GM15510 (cell line): ENCODE measurements around the gene MOV10L1.

Experiments
- POLR2A ChIP-seq: IDR thresholded peaks from 3 replicates; pipeline ENCODE4 v1.6.1; 2011; ENCODE audit warnings: borderline replicate concordance; ENCODE audit not compliant: insufficient read length; ENCODE audit errors: extremely low read depth

The MOV10L1 gene

DNA sequence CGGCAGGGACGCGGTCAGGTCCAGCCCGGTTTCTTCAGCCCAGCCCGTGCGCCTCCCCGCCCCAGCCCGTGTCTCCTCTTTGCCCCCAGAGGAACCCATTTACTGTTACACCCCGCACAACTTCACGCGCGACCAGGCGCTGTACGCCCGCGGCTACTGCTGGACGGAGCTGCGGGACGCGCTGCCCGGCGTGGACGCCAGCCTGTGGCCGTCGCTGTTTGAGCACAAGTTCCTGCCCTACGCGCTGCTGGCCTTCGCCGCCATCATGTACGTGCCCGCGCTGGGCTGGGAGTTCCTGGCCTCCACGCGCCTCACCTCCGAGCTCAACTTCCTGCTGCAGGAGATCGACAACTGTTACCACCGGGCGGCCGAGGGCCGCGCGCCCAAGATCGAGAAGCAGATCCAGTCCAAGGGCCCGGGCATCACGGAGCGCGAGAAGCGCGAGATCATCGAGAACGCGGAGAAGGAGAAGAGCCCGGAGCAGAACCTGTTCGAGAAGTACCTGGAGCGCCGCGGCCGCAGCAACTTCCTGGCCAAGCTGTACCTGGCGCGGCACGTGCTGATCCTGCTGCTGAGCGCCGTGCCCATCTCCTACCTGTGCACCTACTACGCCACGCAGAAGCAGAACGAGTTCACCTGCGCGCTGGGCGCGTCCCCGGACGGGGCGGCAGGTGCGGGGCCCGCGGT lies 87.2 kb downstream of the MOV10L1 start:
- no peak for TF ChIP-seq POLR2A

DNA sequence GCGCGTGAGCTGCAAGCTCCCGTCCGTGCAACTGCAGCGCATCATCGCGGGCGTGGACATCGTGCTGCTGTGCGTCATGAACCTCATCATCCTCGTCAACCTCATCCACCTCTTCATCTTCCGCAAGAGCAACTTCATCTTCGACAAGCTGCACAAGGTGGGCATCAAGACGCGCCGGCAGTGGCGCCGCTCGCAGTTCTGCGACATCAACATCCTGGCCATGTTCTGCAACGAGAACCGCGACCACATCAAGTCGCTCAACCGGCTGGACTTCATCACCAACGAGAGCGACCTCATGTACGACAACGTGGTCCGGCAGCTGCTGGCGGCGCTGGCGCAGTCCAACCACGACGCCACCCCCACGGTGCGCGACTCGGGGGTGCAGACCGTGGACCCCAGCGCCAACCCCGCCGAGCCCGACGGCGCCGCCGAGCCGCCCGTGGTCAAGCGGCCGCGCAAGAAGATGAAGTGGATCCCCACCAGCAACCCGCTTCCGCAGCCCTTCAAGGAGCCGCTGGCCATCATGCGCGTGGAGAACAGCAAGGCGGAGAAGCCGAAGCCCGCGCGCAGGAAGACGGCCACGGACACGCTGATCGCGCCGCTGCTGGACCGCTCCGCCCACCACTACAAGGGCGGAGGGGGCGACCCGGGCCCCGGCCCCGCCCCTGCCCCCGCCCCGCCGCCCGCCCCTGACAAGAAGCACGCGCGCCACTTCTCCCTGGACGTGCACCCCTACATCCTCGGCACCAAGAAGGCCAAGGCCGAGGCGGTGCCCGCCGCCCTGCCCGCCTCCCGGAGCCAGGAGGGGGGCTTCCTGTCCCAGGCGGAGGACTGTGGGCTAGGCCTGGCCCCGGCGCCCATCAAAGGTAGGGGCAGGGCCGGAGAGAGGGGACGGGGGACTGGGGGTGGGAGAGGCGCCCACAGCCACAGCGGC lies 88.0 kb downstream of the MOV10L1 start:
- no peak for TF ChIP-seq POLR2A

DNA sequence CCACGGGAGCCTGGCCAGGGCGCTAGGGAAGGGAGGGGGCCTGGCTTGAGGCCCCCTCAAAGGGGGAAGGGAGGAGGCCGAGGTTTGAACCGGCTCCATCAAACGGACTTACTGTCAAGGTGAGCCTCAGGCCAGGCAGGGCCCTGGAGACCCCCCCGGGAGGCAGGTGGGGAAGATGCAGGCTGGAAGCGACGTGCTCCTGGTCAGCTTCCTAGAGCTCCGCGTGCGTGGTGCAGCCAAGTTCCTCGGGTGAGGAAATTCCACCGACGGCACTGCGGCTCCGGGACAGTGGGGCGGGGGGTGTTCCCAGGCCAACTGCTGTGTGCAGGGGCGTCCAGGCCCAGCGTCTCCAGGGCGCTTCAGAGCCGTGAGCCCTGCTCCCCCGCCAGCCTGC lies 88.7 kb downstream of the MOV10L1 start:
- TF ChIP-seq POLR2A, result no peak

DNA sequence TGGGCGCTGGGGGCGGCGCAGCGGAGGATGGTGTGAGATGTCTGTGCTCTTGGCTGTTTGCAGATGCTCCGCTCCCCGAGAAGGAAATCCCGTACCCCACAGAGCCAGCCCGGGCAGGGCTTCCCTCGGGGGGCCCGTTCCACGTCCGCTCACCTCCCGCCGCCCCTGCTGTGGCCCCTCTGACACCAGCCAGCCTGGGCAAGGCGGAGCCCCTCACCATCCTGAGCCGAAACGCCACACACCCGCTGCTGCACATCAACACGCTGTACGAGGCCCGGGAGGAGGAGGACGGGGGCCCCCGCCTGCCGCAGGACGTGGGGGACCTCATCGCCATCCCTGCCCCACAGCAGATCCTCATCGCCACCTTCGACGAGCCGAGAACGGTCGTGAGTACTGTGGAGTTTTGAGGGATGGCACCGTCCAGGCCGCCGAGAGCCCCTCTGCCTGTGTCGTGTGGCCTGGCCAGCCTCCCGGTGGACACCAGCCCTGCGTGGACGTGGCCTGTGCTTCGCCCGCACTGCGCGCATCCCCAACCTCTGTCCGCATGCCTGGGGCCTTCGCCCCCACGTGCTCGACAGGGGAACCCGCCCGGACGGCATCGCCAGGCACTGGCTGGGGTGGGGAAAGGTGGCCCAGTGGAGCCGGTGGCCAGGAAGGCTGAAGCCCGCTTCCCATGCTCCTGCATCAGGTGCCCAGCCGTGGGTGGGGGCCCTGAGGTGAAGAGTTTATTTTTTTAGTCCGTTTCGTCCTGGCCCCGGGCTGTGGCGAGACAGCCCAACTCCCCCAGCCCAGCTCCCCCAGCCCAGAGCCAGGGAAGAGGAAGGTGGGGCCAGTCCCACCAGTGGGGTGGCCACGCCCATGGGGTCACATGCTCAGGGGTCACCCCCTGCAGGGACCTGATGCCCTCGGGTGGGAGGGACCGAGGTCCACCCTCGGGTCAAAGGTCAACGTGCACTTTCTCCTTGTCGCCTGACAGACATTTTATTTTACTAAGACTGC lies 89.4 kb downstream of the MOV10L1 start:
- TF ChIP-seq POLR2A, result no peak

- no peak for TF ChIP-seq POLR2A
Observed at GRCh38 chr22:50179937-50180726, 90.3 kb downstream of the MOV10L1 start.

- no peak for TF ChIP-seq POLR2A
Observed at GRCh38 chr22:50180727-50181521, 91.1 kb downstream of the MOV10L1 start.

DNA sequence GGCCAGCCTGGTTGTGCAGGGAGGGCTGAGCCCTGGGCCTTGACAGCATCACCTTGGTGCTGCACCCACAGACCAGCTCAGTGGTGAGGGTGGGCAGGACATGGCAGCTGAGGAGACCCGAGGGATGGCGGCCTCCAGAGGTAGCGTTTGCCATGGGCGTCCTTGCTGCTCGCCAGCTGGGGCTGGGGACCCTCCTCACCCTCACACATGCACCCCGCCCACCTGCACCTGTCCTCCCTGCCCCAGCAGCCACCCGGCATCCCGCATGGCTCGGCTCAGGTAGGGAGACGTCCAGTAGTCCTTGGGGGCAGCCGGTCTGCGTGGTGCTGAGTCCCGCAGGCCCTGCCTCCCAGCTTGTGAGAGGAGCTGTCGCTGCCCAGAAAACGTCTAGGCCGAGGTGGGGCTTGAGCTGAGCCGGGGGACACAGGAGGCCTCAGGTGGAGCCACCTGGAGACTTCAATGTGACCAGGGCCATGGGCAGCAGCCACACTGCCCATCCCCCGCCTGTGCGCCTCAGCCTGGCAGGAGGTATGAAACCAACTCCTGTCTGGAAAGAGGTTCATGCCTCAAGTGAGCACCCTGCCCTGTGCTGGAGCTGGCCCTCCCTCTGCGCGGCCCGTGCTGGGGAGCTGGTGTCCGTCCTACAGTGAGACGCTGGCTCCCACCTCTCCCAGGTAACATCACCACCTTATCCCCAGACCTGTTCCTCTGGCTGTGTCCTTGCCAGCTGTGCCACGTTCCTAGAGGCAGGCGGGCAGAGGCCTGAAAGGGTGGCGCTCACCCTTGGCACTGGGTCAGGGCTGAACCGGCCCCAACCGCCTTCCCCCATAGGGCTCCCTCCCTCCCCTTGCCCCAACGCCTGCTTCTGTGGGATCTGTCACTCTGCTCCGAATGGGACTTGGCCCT lies 92.6 kb downstream of the MOV10L1 start:
- no peak for TF ChIP-seq POLR2A

DNA sequence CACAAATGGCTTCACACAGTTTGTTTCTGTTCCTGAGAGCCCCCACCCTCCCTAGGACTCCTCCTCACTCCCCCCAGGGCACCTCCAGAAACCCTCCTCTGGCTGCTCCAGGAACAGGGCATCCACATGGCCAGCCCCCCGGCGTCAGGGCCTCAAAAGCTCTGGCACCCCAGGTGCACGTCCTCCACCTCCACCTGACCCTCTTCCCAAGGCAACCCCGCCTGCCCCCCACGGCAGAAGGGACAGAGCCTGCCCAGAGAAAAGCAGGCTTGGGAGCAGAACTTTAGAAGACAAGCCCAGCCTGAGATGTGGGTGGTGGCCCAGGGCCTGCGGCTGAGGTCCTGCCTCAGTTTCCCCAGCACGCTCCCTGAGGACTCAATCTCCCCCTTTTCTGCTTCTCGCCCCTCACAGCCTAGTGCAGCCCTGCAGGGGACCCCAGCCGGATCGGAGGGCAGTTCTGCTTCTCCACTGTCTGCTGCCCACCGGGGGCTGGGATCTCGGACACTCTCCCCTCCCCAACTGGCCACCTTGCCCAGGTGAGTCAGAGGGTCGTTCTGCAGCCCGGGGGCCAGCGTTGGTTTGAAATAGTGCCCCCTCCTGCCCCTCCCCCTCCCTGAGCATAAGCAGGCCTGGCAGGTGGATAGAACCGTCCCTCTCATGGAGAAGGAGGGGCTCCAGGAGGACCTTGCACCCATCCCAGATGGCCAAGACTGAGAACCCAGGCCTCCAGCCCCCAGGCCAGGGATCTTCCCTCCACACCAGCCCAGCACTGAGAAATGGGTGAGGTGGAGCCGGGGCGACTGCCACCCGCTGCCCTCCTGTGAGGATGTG lies 93.5 kb downstream of the MOV10L1 start:
- no peak for TF ChIP-seq POLR2A

DNA sequence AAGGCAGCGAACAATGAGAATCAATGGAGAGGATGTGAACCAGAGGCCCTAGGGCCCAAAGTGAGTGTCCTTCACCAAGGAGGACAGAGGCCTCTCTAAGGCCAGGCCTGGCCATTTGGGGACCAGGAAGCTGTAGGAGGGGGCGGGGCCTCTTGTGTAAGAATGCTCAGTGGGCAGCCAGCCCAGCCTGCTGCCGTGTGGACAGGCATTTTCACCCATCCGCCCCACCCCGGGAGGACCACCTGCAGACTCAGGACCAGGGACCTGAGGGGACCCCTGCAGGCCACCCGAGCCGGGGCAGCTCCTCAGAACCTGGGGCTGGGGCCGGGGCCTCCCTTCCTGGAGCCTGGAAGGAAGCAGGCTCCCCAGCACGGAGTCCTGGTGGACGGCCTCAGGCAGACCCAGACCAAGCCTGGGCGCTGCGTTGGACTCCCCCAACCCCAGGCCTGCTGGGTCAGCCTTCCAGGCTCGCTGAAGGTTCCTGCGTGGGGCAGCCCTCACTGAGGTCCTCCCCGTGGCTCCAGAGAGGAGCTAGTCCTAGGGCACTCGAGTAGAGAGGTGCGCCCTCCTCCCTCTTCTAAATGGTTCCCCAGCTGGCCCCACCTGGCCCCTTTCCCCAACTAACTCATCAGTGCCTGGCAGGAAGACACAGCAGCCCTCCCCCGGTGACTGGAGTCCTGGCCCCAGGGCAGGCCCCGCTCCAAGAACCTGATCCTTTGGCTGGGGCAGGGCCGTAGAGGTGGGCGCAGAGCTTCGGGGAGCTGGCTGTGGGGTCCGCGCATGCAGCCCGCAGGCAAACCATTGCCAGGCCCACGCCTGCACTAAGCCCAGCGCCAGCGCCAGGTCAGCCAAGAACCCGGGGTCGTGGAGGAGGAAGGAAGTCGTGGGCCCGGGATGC lies 94.4 kb downstream of the MOV10L1 start:
- TF ChIP-seq POLR2A, result no peak

DNA sequence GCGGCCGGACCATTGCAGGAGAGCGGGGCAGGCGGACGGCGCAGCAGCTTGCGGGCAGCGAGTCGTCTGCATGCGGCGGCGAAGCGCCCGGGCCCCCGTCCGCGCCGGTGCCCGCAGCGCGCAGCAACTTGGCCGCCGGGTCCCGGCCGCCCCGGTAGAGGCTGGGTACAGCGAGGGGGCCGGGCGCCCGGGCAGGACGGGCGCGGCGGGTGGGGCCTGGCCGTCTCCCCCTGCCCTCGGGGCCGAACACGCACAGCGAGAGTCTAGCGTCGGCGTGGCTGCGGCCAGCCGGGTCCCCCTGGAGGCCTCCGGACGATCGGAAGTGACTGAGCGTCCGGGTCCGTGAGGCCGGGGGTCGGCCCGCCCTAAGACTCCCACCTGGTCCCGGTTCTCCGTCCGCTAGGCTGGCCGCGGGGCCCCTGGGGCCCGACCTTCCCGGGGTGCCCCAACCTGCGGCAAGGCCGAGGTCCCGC lies 95.1 kb downstream of the MOV10L1 start:
- no peak for TF ChIP-seq POLR2A
